ENCODE data around the gene ACLY.

The ACLY gene

GRCh38 chr17:41918314-41919164 is at the start of gene ACLY:
ACLY (minus strand) TSS chr17:41918951; CDS start chr17:41913873, 5,078 bp downstream.
- peak; percentile 80 for DNase-seq (ENCODE audit: low read depth)

DNA sequence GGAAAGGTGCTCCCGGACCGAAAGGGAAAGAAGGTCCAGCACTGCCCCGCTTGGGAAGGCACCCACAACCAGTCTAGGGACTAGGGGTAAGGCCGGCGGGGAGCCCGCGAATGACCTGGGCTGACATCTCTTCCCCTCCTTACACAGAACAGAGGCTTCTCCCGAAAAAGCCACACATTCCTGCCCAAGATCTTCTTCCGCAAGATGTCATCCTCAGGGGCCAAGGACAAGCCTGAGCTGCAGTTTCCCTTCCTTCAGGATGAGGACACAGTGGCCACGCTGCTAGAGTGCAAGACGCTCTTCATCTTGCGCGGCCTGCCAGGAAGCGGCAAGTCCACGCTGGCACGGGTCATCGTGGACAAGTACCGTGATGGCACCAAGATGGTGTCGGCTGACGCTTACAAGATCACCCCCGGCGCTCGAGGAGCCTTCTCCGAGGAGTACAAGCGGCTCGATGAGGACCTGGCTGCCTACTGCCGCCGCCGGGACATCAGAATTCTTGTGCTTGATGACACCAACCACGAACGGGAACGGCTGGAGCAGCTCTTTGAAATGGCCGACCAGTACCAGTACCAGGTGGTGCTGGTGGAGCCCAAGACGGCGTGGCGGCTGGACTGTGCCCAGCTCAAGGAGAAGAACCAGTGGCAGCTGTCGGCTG is 49.3 kb upstream of the ACLY start:
- DNase-seq (ENCODE audit: low read depth) = no peak

DNA sequence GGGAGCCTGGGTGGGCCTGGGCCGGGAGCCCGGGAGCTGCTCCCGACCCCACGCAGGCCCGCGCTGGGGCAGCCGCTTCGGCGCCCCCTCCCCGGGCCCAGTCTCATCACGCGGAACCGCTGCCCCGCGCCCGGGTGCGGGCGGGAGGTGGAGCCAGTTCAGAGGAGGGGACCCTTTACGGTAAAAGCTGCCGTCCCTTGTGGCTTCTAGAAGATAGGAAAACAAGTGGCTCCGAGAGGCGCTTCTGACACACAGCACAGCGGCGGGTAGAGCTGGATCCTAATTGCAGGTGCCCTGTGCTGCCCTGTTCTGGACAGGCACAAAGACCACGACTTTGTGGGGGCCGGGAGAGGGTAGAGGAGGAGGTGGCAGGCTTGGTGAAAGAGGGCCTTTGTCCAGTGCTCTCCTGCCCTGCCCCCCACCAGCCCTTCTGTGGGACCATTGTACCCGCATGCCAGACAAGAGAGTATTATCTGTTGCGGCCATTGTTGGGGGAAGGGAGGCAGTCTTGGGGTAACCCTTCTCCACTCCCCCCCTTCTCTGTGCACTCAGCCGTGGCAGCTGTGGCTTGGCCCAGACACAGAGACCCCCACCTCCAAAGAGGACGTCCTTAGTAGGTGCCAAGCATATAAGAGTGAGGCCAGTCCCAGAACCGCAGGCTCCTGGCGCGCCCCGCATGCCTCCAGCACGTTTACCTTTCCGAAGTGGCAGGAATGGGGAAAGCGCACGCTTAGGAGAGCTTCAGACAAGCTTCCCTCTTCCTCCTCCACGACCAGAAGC is 48.6 kb upstream of the ACLY start:
- DNase-seq (ENCODE audit: low read depth) = no peak

DNA sequence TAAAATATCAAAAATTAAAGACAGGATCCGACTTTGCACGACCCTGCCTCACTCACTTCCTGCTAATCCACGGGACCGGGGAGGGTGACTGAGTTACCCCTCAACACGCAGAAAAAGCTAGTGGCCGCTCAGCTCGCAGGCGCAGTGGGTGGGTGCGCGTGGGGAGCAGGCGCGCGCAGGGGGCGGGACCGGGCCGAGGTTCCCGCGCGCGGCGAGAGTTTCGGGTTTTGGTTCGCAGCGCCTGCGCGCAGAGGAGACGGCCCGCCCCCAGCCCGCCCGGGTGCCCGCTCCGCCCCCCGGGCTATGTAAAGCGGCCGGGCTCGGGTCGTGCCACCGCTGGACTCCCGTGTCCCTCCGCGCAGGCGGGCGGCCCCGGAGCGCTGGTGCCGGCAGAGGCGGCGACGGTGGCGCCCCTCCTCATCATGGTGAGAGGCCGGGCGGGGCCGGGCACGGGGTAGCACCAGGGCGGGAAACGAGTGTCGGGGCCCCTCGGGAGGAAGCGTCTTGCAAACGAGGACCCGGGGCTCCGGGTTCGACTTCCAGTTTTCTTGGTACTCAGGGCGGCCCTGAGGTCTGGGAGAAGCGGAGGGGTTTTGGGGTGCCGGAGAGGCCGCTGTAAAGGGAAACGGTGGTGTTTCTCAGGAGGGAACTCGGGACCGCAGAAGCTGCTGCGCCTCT is 47.9 kb upstream of the ACLY start, which contains the start of gene CNP:
Gene CNP (plus strand): TSS at position 333 of the 678 bp plus-strand sequence. CDS start 90 bp downstream, at position 423.
- no peak for DNase-seq (ENCODE audit: low read depth)

GRCh38 chr17:41965694-41966462 is 47.1 kb upstream of the ACLY start:
- DNase-seq (ENCODE audit: low read depth) = no peak

- DNase-seq (ENCODE audit: low read depth) = no peak
These were observed 44.1 kb upstream of the ACLY start for GRCh38 chr17:41962768-41963434.

DNA sequence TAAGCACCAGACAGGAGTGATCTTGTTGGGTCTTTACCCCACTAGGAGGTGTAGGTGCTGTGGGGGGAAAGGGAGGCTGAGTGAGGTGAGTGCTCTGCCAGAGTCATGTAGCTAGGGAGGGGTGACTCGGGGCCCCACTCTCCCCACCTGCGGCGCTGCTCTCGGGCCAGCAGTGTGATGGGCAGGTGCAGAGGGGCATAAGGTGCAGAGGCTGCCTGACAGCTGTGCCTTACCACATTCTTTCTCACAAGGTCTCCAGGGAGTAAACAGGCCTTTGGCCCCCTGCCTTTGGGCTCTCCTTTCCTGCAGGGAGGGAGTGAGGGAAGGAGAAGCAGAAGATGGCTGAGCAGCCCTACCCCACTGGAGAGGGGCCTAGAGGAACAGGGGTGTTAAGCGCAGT is 43.4 kb upstream of the ACLY start:
- DNase-seq (ENCODE audit: low read depth) = no peak

- DNase-seq (ENCODE audit: low read depth) = no peak
These were observed 40.8 kb upstream of the ACLY start for GRCh38 chr17:41959336-41960095.

GRCh38 chr17:41959030-41959335 is 40.2 kb upstream of the ACLY start:
- no peak for DNase-seq (ENCODE audit: low read depth)

DNA sequence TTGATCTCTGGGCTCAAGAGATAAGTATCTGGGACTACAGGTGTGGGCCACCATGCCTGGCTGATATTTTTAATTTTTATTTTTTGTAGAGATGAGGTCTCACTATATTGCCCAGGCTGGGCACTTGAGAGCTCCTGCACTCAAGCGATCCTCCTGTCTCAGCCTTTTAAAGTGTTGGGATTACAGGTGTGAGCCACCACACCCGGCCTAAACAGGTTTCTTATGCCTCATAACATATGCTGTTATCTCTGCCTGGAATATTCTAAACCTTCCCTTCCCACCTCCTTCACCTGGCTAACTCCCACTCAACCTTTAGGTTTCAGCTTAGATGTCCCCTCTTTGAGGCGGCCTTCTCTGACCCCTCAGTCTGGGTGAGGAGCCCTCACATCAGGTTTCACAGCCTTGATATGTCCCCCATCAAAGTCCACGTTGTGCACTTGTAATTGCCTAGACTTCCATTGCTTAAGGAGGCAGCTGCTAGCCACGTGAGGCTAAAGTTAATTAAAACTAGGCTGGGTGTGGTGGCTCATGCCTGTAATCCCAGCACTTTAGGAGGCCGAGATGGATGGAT is 39.2 kb upstream of the ACLY start:
- DNase-seq (ENCODE audit: low read depth) = no peak

DNA sequence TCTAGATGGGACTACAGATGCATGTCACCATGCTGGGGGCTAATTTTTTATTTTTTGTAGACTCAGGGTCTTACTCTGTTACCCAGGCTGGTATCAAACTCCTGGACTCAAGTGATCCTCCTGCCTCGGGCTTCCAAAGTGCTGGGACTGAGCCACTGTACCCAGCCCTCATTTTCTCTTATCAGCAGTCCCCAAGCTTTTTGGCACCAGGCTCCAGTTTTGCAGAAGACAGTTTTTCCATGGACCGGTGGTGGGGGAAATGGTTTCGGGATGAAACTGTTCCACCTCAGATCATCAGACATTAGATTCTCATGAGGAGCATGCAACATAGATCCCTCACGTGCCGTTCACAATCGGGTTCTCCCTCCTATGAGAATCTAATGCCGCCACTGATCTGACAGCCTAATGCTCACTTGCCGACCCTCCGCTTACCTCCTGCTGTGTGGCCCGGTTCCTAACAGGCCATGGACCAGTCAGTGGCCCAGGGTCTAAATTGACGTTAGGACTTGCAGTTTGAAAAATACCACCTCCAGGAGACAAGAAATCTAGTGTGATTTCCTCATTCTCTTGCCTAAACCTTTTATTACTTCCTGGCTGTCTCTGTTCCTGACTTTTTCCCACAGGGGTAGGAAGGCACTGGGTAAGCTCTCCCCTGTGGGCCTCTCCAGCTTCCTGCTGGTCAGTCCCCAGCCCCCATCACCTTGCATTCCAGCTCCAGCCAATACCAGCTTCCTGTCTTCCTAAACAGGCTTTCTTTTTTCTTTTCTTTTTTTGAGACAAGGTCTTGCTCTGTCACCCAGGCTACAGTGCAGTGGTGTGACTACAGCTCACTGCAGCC is 38.5 kb upstream of the ACLY start:
- no peak for DNase-seq (ENCODE audit: low read depth)

DNA sequence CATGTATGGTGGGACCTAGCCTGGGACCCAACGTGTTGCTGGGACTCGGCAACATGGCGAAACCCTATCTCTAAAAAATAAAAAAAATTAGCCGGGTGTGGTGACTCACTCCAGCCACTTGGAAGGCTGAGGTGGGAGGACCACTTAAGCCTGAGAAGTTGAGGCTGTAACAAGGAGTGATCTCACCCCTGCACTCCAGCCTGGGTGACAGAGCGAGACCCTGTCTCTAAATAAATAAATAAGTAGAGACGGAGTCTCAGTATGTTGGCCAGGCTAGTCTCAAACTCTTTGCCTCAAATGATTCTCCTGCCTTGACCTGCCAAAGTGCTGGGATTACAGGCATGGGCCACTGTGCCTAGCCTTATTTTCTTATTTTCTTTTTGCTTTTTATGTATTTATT is 37.8 kb upstream of the ACLY start:
- no peak for DNase-seq (ENCODE audit: low read depth)

DNA sequence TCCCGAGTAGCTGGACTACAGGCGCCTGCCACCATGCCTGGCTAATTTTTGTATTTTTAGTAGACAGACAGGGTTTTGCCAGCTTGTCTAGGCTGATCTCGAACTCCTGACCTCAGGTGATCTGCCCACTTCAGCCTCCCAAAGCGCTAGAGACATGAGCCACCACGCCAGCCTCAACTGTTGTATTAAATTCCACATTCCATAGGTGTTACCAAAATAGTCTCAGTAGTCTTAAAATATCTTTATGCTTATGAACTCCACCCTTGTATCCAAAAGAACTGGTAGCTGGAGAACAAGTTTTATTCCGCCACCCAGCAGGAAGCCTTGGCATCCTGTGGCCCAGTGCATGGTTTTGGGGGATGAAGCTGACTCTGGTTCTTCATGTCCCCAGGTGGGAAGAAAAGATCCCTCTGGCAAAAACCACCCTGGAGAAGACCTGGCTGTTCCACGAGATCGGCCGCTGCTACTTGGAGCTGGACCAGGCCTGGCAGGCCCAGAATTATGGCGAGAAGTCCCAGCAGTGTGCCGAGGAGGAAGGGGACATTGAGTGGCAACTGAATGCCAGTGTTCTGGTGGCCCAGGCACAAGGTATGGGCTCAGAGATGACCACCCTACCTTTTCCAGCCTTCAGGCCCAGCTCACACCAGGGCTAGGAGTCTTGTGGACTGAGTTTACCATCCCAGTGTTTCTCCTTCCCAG is 30.2 kb upstream of the ACLY start:
- no peak for DNase-seq (ENCODE audit: low read depth)

DNA sequence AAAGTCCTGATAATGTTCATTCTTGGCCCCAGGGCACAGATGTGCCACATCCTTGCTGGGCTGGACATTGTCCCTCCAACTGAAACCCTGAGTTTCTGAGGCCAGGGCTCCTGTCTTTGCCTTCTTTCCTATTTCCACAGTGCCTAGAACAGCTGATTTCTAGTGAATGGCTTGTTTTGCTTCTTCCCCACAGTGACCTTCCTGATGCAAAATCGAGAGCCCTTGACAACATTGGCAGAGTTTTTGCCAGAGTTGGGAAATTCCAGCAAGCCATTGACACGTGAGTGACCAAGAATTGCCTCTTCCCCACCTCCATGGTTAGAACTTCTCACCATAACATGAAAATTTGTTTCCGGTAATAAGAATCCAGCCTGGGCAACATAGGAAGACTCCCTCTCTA is 26.2 kb upstream of the ACLY start:
- DNase-seq (ENCODE audit: low read depth) = no peak

DNA sequence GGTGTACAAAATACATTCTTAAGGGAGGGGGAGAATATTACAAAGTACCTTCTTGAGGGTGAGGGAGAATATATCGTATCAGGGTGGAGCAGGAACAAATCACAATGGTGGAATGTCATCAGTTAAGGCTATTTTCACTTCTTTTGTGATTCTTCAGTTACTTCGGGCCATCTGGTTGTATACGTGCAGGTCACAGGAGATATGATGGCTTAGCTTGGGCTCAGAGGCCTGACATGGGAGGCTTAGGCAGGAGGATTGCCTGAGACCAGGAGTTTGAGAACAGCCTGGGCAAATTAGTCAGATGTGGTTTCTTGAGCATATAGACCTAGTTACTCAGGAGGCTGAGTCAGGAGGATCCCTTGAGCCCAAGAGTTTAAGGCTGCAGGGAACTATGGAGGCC is 24.7 kb upstream of the ACLY start:
- DNase-seq (ENCODE audit: low read depth) = no peak

- DNase-seq (ENCODE audit: low read depth) = no peak
These were observed 24.0 kb upstream of the ACLY start for GRCh38 chr17:41942626-41943373.

DNA sequence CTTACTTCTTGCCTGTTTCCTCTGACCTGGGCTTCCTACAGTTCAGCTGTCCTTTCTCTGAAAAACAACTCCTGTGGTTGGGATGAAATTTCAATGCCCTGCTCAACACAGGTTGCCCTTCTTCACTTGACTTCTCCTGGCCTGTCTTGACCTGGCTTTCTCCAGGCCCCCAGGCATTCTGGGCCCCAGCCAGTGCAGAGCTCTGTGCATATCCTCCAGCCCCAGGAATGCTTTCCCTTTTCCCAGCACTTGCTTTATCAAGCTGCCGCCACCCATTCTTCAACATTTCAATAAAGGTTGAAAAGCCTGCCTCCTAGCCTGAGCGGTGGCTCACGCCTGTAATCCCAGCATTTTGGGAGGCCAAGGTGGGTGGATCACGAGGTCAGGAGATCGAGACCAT is 22.4 kb upstream of the ACLY start:
- no peak for DNase-seq (ENCODE audit: low read depth)

- no peak for DNase-seq (ENCODE audit: low read depth)
These were observed 20.9 kb upstream of the ACLY start for GRCh38 chr17:41939693-41940090.
